Skeletal muscle cell (primary cell): ENCODE data around the gene NOL6.
"Not testable (repeated sequence)": the region's sequence is repeated elsewhere in the genome, so short reads cannot be mapped to it uniquely, and the experiment has no call there.

Experiments
- DNase-seq: peaks from one replicate; pipeline ENCODE4 v3.0.0-alpha.2; 2010; ENCODE audit warnings: low read depth
- H3K4me3 ChIP-seq: 2 replicates; pipeline ENCODE4 v1.5.1; 2011; ENCODE audit warnings: low read depth, mild to moderate bottlenecking, control low read depth, low read length, moderate library complexity

NOL6 gene

DNA sequence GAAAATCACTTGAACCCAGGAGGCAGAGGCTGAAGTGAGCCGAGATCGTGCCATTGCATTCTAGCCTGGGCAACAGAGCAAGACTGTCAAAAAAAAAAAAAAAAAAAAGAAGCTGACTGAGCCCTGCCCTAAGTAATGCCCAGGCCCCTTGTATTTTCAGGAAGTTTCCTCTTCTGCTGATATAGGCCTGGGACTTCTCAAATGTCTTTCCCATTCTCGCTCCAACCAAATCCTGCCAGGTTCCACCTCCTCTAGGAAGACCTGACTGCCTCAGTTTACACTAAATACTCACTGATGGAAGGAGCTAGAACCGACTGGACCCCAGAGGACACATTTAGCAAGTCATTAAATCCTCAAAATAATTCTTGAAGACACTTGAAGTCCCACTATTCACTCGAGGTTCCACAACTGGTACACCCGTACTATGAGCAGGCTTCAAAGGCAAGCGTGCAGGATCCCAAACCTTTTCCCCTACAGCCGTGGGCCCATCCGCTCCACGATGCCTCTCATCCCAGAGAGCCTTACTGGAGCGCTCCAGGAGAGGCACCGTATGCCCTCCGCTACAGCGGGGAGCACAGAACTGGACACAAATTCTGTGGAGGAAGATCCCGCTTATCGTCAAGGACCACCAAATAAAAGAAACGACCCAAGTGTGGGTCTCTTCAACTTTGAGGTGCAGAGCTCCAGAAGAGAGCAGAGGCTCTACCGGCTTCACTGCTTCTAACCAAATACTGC, 676 bp downstream of the NOL6 start:
- no peak for DNase-seq

DNA sequence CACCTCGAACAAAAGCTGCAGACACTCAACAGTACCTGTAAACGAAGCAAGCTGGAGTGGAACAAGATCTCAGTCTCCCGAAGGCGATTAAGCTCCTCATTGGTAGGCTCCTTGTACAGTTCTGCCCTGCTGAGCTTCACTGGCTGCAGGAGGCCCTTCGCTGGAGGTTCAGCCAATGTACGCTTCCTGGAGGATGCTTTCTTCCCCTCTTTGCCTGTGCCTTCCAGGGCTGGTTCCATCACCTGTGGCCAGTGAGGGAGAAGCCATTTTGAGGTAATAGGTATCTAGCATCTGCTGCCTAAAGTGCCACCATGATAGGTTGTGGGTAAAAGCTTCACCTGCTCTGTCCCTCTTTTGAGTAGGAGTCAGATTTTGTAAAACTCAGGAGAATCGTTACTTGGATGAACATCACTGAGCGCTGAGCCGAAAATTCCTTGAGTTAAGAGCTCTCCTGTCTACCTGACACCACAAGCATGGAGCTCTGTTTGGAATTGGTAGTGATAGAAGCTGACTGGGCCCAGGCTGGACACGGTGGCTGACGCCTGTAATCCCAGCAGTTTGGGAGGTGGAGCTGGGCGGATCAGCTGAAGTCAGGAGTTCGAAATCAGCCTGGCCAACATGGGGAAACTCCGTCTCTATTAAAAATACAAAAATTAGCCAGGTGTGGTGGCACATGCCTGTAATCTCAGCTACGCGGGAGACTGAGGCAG, 1.4 kb downstream of the NOL6 start:
- DNase-seq = no peak
- H3K4me3 ChIP-seq = peak overlapping the region; percentile 99

More for the DNA sequence above, 676 bp downstream of the NOL6 start:
- peak overlapping the region; percentile 99 for H3K4me3 ChIP-seq

DNA sequence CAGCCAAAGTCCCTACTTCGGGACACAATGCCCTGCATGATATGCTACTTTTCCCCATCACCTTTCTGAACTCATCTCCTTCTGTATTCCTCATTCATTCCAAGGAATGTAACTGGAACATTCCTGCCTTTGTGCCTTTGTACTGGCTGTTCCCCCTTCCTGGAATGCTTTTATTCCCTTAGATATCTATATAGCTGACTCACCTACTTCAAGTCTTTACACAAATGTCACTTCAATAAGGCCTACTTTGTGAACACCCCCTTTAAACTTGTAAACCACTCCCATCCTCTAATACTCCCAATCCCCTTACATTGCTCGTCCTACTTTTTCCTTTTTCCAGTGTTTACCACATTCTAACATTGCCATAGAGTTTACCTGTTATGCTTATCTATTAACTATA, 2.4 kb downstream of the NOL6 start:
- no peak overlapping the region for H3K4me3 ChIP-seq
- no peak for DNase-seq

DNA sequence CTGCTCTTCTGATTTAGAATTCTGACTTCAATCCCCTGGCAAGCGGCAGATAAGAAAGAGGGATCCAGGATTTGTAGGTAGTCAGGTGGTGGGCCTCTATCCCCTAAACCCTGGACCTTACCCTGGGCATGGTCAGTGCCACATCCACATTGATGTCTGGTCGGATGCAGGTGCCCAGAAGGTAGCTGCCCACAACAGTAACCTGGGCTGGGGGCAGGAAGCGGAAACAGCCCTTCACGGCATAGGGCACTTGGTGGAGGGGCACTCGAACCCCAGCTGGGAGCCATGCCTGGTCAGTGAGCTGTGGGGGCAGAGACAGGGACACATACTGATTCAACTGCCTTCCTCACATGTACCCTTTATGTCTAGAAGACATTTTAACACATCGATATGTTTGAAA, 3.8 kb downstream of the NOL6 start:
- no peak for DNase-seq
- no peak overlapping the region for H3K4me3 ChIP-seq

DNA sequence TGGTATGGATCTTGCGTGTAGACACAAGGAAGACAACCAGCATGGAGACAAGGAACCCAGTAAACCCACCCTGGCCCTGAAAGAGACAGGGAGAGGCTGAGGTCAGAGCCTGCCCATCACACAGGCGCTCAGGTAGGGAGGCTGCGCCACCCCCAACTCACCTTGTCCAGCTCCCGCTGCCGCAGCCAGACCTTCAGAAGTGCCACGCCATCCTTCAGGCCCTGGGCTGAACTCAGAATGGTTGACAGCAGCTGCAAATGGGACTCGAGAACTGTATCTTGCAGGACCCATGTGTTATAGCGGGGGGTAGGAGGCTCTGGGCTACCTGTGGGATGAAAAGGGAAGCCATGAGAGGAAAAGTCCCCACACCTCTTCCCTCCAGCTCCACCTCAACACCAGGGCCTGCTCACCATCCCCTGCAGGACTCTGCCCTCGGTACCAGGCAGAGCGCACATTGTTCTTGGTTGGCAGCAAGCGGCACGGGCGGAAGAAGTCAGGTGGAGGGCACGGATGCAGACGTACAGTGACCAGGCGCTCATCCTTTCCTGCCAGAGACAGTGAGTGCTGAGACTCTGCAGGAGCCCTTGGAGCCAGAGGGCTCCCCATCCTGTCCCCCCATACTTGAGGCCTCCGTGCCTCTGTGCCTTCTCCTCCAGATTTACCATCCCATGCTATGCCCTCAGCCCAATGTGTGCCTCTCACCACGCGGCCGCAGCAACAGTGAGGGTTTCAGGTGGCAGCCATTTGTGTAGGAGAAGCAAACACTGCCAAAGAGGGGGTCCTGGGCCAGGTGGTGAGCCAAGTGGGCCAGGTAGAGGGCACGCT, 4.7 kb downstream of the NOL6 start:
- no peak for DNase-seq

DNA sequence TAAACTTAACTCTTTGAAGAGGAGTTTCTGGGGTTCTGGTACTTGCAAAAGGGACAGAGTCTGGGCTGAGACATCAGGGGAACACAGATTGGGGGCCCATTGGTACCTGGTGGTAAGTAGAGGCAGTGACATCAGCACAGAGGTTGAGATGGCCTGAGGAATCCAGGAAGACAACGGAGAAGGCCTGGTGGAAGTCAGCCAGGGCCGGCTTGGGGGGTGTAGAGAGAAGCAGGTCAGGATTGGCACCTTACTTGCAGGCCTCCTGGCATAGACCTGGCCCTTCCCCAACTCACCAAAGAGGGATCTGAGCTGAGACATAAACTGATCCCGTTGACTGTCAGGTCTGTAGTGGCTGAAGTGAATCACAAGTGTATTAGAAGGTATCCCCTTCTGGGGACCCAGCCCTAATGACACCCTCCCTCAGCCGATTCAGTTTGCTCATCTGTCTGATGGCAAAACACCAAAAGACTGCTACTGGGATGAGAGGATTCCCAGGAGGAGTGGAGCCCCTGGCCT, 5.5 kb downstream of the NOL6 start:
- DNase-seq = no peak
- H3K4me3 ChIP-seq = no peak overlapping the region

More for the DNA sequence above, 4.7 kb downstream of the NOL6 start:
- no peak overlapping the region for H3K4me3 ChIP-seq

DNA sequence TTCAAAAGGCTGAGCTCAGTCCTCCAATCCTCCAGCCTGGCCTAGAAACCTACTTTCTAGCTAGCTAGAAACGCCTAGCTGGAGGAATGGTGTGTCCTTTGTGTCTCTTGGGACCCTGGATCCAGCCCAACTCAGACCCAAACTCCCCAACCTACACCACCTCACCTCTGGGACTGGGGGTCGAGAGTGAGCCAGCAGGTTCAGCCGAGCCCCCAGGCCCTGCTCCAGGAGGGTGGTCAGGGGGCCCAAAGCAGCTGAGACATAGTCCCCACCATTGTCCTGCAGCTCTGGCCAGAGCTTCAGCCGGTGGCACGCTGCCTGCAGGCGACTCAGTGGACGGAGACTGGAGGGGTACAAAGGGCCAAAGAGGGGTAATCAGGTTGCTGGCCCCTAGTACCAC, 6.2 kb downstream of the NOL6 start:
- no peak overlapping the region for H3K4me3 ChIP-seq

DNA sequence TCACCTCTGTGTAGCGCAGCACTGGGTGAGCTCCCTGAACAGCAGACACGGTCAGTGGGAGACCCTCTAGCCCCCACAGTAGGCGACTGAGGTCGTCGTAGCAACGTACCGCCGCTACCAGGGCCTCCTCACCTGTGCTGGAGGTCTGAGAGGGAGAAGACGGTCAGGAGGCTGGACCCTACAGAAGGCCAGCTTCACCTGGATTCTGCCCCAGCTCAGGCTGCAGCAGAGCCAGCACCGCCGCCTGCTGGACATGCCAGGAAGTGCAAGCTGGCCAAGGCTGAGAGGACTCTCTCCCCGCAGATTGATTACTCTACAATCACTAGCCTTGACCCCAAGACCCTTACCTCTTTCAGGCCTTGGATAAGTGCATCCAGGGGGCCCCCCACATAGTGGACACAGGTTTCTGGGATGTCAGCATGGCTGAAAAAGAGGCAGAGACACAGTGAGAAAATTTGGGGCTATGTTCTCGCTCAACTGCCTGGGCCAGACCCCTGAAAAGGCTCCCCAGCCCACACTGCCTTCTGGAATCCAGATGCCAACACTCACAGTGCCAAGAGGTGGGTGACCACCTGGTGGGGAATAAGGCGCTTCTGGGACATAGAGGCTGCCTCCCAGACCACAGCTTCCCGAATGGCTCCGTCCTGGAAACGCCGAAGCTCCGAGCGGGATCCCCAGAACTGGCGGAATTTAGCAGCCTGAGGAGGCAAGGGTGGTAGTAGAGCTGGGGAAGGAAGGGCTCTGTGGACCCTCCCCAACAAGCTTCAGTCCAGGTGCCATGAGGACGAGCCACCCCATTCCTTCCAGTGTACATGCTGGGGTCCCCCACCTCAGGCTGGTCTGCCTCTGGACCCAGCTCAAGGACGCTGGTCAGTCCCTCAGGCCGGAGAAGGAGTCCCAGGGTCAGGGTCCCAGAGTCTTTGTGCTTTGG, 6.9 kb downstream of the NOL6 start:
- H3K4me3 ChIP-seq = no peak overlapping the region
- DNase-seq = no peak

More for the DNA sequence above, 6.2 kb downstream of the NOL6 start:
- no peak for DNase-seq

DNA sequence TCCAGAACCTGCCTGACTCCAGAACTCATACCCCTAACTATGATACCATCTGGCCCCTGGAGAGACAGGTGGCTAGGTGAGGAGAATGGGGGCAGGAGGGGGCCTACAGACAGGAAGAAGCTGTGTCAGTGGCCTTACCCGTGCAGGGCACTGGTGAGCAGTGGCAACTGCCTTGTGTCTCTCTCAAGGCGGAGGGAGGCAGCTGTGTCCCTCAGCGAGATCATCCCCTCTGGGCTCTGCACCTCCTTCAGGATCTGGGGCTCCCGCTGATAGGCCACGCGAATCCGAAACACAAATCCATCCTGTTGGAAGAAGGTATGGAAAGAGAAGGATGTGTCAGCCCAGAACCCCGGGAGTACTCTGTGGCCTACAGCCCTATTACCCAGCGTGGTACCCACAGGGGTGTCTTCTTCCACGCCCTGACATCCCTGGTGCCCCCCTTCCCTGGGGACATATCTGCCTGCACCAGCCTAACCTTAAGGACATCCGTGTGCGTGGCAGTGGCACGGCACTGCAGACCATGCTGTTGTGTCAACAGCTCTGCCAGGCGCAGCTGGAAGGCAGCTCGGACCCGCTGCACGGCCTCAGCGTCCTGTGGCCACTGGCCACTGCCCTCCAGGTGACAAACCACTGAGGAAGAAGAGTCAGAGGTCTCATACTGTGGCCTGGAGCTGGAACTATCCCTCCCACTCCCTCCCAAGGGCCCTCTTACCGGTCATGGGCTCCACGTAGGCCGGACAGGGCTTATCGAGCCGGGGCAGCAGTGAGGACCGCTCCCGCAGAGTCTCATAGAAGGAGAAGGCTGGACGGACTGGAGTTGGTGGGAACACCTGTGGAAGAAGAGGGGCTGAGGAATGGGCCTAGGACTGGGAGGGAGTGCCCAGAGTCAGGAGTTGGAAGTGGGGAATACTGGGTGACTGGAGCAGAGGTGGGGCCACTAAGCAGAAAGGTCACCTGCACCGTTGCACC, 7.8 kb downstream of the NOL6 start:
- H3K4me3 ChIP-seq = no peak overlapping the region
- no peak for DNase-seq

DNA sequence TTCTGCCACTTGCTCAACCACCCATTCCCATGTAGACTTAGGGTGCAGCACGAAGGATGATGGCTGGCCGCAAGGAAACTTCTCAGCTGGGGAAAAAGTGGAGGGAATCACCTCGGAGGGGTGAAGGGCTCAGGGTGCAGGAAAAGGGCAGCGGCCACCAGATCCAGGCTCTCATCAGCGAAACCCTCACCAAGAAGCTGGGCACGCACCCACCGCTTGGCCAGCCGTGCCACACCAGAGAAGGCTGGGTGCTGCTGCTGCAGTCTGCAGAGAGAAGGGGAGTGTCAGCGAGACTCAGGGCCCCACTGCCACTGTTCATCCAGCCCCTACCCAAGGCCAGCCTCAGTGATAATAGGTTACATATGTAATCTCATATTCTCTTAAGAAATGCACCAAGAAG, 8.6 kb downstream of the NOL6 start:
- no peak for DNase-seq
- no peak overlapping the region for H3K4me3 ChIP-seq

DNA sequence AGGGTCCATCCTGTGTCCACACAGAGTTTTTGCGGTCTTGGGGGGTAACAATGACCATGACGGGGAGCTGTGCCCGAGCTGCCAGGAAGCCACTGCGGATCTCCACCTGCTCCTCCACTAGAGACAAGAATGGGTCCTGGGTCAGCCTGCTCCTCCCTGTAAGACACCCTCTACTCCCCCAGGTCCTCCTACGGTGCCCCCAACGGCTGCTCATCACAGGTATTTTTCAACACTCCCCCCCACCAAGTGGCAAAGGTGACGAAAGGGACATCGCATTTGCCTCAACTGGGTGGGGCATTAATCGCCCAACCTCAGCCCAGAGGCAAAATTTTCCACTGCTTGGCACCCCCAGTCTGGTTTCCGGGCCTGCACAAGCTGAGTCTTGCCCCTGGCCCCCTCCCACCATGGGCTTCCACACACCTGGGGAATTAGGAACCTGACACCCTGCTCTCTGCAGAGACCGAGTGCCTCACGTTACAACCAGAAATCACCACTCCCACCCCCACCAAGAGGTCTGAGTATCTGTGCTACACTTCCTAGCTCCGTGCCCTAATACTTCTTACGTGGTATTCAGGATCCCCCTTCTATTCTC, 9.6 kb downstream of the NOL6 start:
- no peak overlapping the region for H3K4me3 ChIP-seq
- DNase-seq = no peak

DNA sequence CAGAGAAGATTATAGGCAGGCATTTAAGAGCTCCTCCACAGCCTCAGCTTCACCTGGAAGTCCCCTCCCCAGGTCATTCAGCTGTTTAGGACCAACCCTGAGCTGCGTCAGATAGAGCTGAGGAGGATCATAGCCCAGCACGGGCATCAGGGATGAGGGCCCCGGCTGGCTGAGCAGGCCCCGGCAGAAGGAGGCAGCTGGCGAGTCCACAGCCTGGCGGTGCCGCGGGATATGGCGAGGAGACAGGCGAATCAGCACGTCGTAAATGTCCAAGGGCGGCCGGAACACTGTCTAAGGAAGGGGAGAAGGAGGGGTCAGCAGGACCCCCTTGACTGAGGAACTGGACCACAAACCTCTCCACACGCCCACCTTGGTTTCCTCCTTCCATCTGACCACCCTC, 10.6 kb downstream of the NOL6 start:
- DNase-seq = no peak

DNA sequence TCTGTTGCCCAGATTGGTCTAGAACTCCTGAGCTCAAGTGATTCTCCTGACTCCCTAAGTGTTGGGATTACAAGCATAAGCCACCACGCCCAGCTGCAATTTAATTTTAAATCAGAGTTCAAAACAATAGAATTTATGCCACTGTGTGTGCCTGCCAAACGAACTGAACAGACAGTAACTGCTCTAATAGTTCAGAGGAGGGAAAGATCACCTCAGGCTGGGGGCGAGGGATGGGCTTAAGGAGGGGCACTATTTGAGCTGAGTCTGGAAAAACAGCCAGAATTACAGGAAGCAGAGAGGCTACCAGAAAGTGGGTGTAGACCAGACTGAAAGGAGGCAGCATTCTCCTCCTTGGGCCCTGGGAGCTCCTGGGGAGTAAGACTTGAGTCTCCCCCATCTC, 12.2 kb downstream of the NOL6 start:
- H3K4me3 ChIP-seq = no peak overlapping the region

More for the DNA sequence above, 10.6 kb downstream of the NOL6 start:
- H3K4me3 ChIP-seq = no peak overlapping the region

DNA sequence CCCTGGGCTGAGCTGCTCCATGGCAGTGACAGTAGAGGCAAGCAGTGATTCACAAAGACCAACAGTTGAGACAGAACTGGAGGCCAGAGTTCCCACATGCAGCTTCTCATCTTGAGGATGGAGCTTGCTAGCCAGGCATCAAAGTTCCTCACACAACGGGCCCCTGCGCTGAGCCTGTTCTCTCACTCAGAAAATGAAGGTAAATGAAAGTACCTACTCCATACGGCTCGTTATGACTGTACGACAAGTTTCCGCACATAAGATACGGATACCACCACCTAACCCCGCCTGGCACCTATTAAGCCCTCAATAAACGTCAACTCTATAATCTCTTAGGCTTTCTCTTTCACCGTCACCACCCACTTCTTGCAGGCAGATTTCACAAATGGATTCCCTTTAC, 12.9 kb downstream of the NOL6 start:
- no peak for DNase-seq
- H3K4me3 ChIP-seq = no peak overlapping the region

More for the DNA sequence above, 12.2 kb downstream of the NOL6 start:
- no peak for DNase-seq

DNA sequence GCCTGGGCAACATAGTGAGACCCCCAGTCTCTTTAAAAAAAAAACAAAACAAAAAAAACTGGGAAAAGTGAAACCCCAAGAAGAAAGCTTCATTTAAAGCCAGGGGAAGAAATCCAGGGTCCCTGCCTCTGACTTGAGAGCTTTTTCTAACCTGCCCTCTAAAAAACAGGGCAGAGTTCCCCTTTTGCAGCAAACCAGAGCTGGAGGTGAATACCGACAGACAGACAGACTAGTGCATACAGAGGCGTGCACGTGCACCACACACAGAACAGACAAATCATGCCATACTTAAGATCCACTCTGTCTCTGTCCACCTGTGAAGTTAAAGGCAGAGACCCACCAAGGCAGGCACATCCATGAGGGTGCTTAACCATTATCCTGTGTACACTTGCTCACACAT, 14.6 kb downstream of the NOL6 start:
- DNase-seq = no peak
- no peak overlapping the region for H3K4me3 ChIP-seq

DNA sequence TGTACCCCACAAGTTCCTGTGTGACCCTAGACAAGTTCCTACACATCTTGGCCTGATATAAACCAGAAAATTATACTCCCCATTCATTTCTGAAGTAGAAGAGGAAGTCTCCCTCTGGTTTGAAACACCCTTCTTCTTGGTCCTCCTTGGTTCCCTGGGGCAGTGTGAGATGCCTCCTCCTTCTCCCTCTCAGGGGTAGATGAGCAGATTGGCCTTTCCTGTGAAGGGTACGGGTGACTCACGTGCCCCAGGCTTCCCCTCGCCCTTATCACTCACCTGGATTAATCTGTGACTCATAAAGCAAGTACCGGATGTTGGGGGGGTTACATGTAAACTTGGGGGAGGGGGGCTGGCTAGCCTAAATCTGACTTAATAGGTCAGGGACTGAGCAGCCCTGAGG, 15.3 kb downstream of the NOL6 start:
- H3K4me3 ChIP-seq = no peak overlapping the region
- no peak for DNase-seq

DNA sequence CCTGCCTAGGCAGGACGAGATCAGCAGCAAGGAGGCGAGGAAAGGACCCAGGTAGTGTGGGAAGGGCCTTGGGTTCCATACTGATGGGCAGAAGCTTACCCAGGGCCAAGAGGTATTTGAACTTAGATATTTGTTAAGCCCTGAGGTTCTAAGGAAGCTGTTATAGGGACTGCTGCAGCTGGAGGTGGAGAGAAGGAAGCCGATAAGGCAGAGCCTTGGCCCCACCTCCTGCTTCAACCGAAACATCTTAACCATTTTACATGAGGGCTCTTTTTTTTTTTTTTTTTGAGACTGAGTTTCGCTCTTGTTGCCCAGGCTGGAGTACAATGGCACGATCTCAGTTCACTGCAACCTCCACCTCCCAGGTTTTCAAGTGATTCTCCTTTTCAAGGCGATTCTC, 17.8 kb downstream of the NOL6 start:
- no peak overlapping the region for H3K4me3 ChIP-seq
- no peak for DNase-seq

DNA sequence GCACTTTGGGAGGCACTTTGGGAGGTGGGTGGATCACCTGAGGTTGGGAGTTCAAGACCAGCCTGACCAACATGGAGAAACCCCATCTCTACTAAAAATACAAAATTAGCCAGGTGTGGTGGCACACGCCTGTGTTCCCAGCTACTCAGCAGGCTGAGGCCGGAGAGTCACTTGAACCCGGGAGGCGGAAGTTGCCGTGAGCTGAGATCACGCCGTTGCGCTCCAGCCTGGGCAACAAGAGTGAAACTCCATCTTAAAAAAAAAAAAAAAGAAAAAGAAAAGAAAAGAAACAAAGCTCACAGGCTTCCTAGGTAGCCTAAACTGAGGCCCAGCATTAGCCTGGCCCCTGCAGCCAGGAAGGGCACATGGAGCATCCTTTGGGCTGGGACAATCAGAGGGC, 18.3 kb downstream of the NOL6 start:
- not testable (repeated sequence) for DNase-seq, H3K4me3 ChIP-seq
